H1 (cell line): ENCODE results near the gene ESYT2. TPM values are rescaled to one million over a fixed set of nuclear protein-coding genes. Genes with fewer than 3 reads are reported as not detected.

Experiments used
- CTCF ChIA-PET: fragments of 300-600 bp; sonication (Branson Sonifier 250); formaldehyde crosslinking; loops from one replicate; lab custom pipeline; 2021; ENCODE audit not compliant: partially characterized antibody; lab: Charles Lee
- POLR2A ChIA-PET: fragments of 300-600 bp; sonication (Branson Sonifier 250); formaldehyde crosslinking; loops from one replicate; lab custom pipeline; 2021; ENCODE audit warnings: inconsistent platforms; ENCODE audit not compliant: partially characterized antibody; lab: Charles Lee
- DNase-seq, 2 experiments: peaks; one replicate each; pipeline versions ENCODE4 v3.0.0 to v3.0.0-alpha.2; 2010 to 2022; ENCODE audit warnings: low spot score in 2 of 2, low read depth in 1 of 2, mixed read lengths in 1 of 2
- FAIRE-seq: peaks from 2 replicates; lab custom pipeline; 2011; peaks lifted over from hg19 to GRCh38; lab: Jason Lieb, UNC
- H2AFZ ChIP-seq: 2 replicates; pipeline ENCODE4 v1.8.1; 2012; ENCODE audit warnings: low read length, inconsistent platforms
- H2AK5ac ChIP-seq: 2 replicates; pipeline ENCODE4 v1.6.1; 2013; ENCODE audit warnings: low read depth, low read length
- H2BK120ac ChIP-seq: replicated peaks from 2 replicates; pipeline ENCODE3; 2013; ENCODE audit warnings: low read depth, low read length, inconsistent platforms
- H2BK12ac ChIP-seq: 2 replicates; pipeline ENCODE4 v1.6.1; 2013; ENCODE audit warnings: low read depth, low read length
- H2BK15ac ChIP-seq: 2 replicates; pipeline ENCODE4 v1.6.1; 2013; ENCODE audit warnings: low read length
- H2BK20ac ChIP-seq: 2 replicates; pipeline ENCODE4 v1.6.1; 2013; ENCODE audit warnings: low read length
- H2BK5ac ChIP-seq: 2 replicates; pipeline ENCODE4 v1.6.1; 2013; ENCODE audit warnings: low read depth, low read length
- H3K14ac ChIP-seq: 2 replicates; pipeline ENCODE4 v1.6.1; 2013; ENCODE audit warnings: inconsistent platforms; ENCODE audit not compliant: insufficient read length
- H3K18ac ChIP-seq: 2 replicates; pipeline ENCODE4 v1.6.1; 2013; ENCODE audit warnings: low read length; ENCODE audit errors: extremely low read depth
- H3K23ac ChIP-seq: 2 replicates; pipeline ENCODE4 v1.6.1; 2013; ENCODE audit warnings: inconsistent platforms; ENCODE audit not compliant: insufficient read length
- H3K23me2 ChIP-seq: 2 replicates; pipeline ENCODE4 v1.6.1; 2013; ENCODE audit warnings: low read depth, low read length
- H3K27ac ChIP-seq: 2 replicates; pipeline ENCODE4 v1.6.1; 2011; ENCODE audit warnings: low read depth, low read length, inconsistent platforms
- H3K27me3 ChIP-seq, 4 experiments: replicated peaks in 1 of 4; 1 replicate in 1 of 4; 2 replicates in 3 of 4; pipeline versions ENCODE4 v1.6.1 to v1.8.1; 2011 to 2013; ENCODE audit warnings: low read length in 3 of 4, mild to moderate bottlenecking in 3 of 4, inconsistent platforms in 2 of 4, mixed read lengths in 2 of 4, moderate library complexity in 1 of 4; ENCODE audit not compliant: control insufficient read depth in 3 of 4, insufficient read depth in 3 of 4; ENCODE audit errors: extremely low read depth in 1 of 4
- H3K36me3 ChIP-seq, 4 experiments: 2 replicates each; pipeline versions ENCODE4 v1.6.1 to v1.8.1; 2011 to 2013; ENCODE audit warnings: mild to moderate bottlenecking in 4 of 4, low read length in 3 of 4, moderate library complexity in 2 of 4, control low read depth in 1 of 4, inconsistent platforms in 1 of 4; ENCODE audit not compliant: insufficient read depth in 4 of 4, control insufficient read depth in 2 of 4
- H3K4ac ChIP-seq: replicated peaks from 2 replicates; pipeline ENCODE3; 2013; ENCODE audit warnings: low read length, low read depth, mixed read lengths, inconsistent platforms; ENCODE audit not compliant: insufficient read length
- H3K4me1 ChIP-seq, 4 experiments: replicated peaks in 1 of 4; 1 replicate in 1 of 4; 2 replicates in 3 of 4; pipeline versions ENCODE4 v1.6.1 to v1.8.1; 2011 to 2013; ENCODE audit warnings: low read length in 3 of 4, inconsistent platforms in 2 of 4, mixed read lengths in 1 of 4; ENCODE audit not compliant: insufficient read depth in 4 of 4, control insufficient read depth in 3 of 4
- H3K4me2 ChIP-seq, 2 experiments: 2 replicates each; pipeline versions ENCODE4 v1.6.1 to v1.8.1; 2011 to 2013; ENCODE audit warnings: low read depth in 2 of 2, low read length in 2 of 2, control low read depth in 1 of 2, inconsistent platforms in 1 of 2, mild to moderate bottlenecking in 1 of 2; ENCODE audit not compliant: insufficient read depth in 1 of 2
- H3K4me3 ChIP-seq, 4 experiments: fragments of 200-600, 300-600 bp in 1 of 4; sonication (generic), shearing (Covaris generic), sonication (Bioruptor Twin) in 1 of 4; 2 replicates each; pipeline versions ENCODE4 v1.5.1 to v1.8.1; 2011 to 2016; ENCODE audit warnings: low read length in 4 of 4, low read depth in 3 of 4, control low read depth in 2 of 4, inconsistent platforms in 2 of 4, mild to moderate bottlenecking in 2 of 4, mixed read lengths in 1 of 4, moderate library complexity in 1 of 4; ENCODE audit not compliant: insufficient read depth in 2 of 4; ENCODE audit errors: extremely low read depth in 1 of 4
- H3K56ac ChIP-seq: replicated peaks from 2 replicates; pipeline ENCODE3; 2013; ENCODE audit warnings: low read depth, mild to moderate bottlenecking, mixed read lengths, low read length, inconsistent platforms; ENCODE audit not compliant: insufficient read length
- H3K79me1 ChIP-seq: 2 replicates; pipeline ENCODE4 v1.6.1; 2013; ENCODE audit warnings: low read depth, low read length, control low read depth
- H3K79me2 ChIP-seq, 2 experiments: 2 replicates each; pipeline versions ENCODE4 v1.6.1 to v1.8.1; 2012 to 2013; ENCODE audit warnings: low read length in 2 of 2, mild to moderate bottlenecking in 2 of 2, inconsistent platforms in 1 of 2; ENCODE audit not compliant: insufficient read depth in 2 of 2, control insufficient read depth in 1 of 2
- H3K9ac ChIP-seq, 4 experiments: replicated peaks in 1 of 4; 1 replicate in 1 of 4; 2 replicates in 3 of 4; pipeline versions ENCODE4 v1.6.1 to v1.8.1; 2011 to 2013; ENCODE audit warnings: low read depth in 3 of 4, low read length in 3 of 4, control low read depth in 2 of 4, mild to moderate bottlenecking in 2 of 4, moderate library complexity in 2 of 4, inconsistent platforms in 1 of 4; ENCODE audit errors: extremely low read depth in 1 of 4
- H3K9me3 ChIP-seq, 2 experiments: 2 replicates each; pipeline versions ENCODE4 v1.6.1 to v1.8.1; 2012 to 2013; ENCODE audit warnings: mild to moderate bottlenecking in 2 of 2, moderate library complexity in 2 of 2, control low read depth in 1 of 2, inconsistent platforms in 1 of 2, low read depth in 1 of 2, low read length in 1 of 2, mixed read lengths in 1 of 2; ENCODE audit not compliant: insufficient read depth in 2 of 2
- H4K20me1 ChIP-seq, 2 experiments: replicated peaks in 1 of 2; 2 replicates each; pipeline versions ENCODE3 to v1.8.1; 2011 to 2013; ENCODE audit warnings: inconsistent platforms in 2 of 2, low read length in 2 of 2, mild to moderate bottlenecking in 1 of 2; ENCODE audit not compliant: insufficient read depth in 2 of 2, control insufficient read depth in 1 of 2
- H4K5ac ChIP-seq: 2 replicates; pipeline ENCODE4 v1.6.1; 2013; ENCODE audit warnings: low read length, low read depth, mixed read lengths, inconsistent platforms; ENCODE audit not compliant: insufficient read length
- H4K8ac ChIP-seq: 2 replicates; pipeline ENCODE4 v1.8.0; 2013; ENCODE audit warnings: mild to moderate bottlenecking, moderate library complexity, low read length, inconsistent platforms; ENCODE audit not compliant: insufficient read depth; ENCODE audit errors: extremely low read depth
- H4K91ac ChIP-seq: replicated peaks from 2 replicates; pipeline ENCODE3; 2013; ENCODE audit warnings: low read length, mixed read lengths, inconsistent platforms; ENCODE audit not compliant: insufficient read length
- EP300 ChIP-seq, 2 experiments: IDR thresholded peaks; 1 replicate in 1 of 2; 2 replicates in 1 of 2; pipeline ENCODE4 v1.6.1; 2011 to 2012; ENCODE audit warnings: low read depth in 2 of 2, low read length in 2 of 2, mild to moderate bottlenecking in 2 of 2, borderline replicate concordance in 1 of 2, inconsistent platforms in 1 of 2, moderate library complexity in 1 of 2
- HDAC6 ChIP-seq: IDR thresholded peaks from one replicate; pipeline ENCODE4 v1.7.1; 2012; ENCODE audit warnings: low read depth, mild to moderate bottlenecking, inconsistent platforms, low read length, moderate library complexity
- KDM4A ChIP-seq: IDR thresholded peaks from one replicate; pipeline ENCODE4 v1.7.1; 2012; ENCODE audit warnings: low read depth, mild to moderate bottlenecking, moderate library complexity, low read length, inconsistent platforms; ENCODE audit not compliant: severe bottlenecking
- NRF1 ChIP-seq: IDR thresholded peaks from 2 replicates; pipeline ENCODE4 v1.6.1; 2011; ENCODE audit warnings: mild to moderate bottlenecking, low read depth, low read length, improper control_type of control experiment
- POLR2AphosphoS5 ChIP-seq: IDR thresholded peaks from 2 replicates; pipeline ENCODE4 v1.6.1; 2011; ENCODE audit warnings: low read depth, low read length
- RNF2 ChIP-seq: fragments of 200-900, 300-1000 bp; sonication (generic); IDR thresholded peaks from 2 replicates; pipeline ENCODE4 v1.7.1; 2016; ENCODE audit warnings: borderline replicate concordance, low read depth, mild to moderate bottlenecking, antibody characterized with exemption, low read length; ENCODE audit not compliant: poor library complexity, severe bottlenecking; ENCODE audit errors: missing control alignments
- SIN3A ChIP-seq, 2 experiments: IDR thresholded peaks in 1 of 2; conservative IDR thresholded peaks in 1 of 2; 2 replicates each; pipeline ENCODE4 v1.6.1; 2011 to 2012; ENCODE audit warnings: low read length in 2 of 2, improper control_type of control experiment in 1 of 2, low read depth in 1 of 2, mild to moderate bottlenecking in 1 of 2
- SP4 ChIP-seq: IDR thresholded peaks from 2 replicates; pipeline ENCODE4 v1.6.1; 2012; ENCODE audit warnings: low read length, inconsistent platforms
- TAF1 ChIP-seq: IDR thresholded peaks from 2 replicates; pipeline ENCODE4 v1.6.1; 2011; ENCODE audit warnings: mild to moderate bottlenecking, low read depth, low read length
- TAF7 ChIP-seq: optimal IDR thresholded peaks from 2 replicates; pipeline ENCODE3; 2011; ENCODE audit warnings: low read depth, mild to moderate bottlenecking, inconsistent platforms, low read length, moderate library complexity, borderline replicate concordance
- TEAD4 ChIP-seq: IDR thresholded peaks from 2 replicates; pipeline ENCODE4 v1.6.1; 2012; ENCODE audit warnings: low read depth, low read length, inconsistent platforms, mixed read lengths
- WGBS, 2 experiments: shearing (Covaris generic) in 1 of 2; methylation state at CpG; one replicate each; pipeline versions ENCODE4 v1.1.6 to v1.1.7; 2013 to 2015; ENCODE audit warnings: low lambda C conversion rate in 2 of 2, mixed read lengths in 2 of 2, inconsistent platforms in 1 of 2, low coverage in 1 of 2, missing lambda C conversion rate in 1 of 2; ENCODE audit not compliant: insufficient replicate concordance in 2 of 2, insufficient coverage in 1 of 2, insufficient read length in 1 of 2; ENCODE audit errors: extremely low coverage in 1 of 2, missing lambda C conversion rate in 1 of 2; 5-methylcytosine and 5-hydroxymethylcytosine counted together
- polyA plus RNA-seq, 7 experiments: library from polyadenylated mRNA; depleted of rRNA in 3 of 7; stranded (reverse) in 5 of 7; unstranded in 2 of 7; fragments of >200 nt in 5 of 7; fragments of 200-250 nt in 2 of 7; gene quantifications; 1 replicate in 5 of 7; 2 replicates in 1 of 7; 4 replicates in 1 of 7; pipeline versions ENCODE4 v1.2.1 to v1.2.3, GENCODE V29; 2011 to 2013; ENCODE audit warnings: missing spikeins in 2 of 7, mixed read lengths in 2 of 7
- total RNA-seq: library from RNA; stranded (reverse); fragmentation: NEBNext Ultra II Directional; extraction: Animal tissue kit (Norgen Biotek cat#: 25700); gene quantifications from 2 replicates; pipeline ENCODE4 v1.2.1, GENCODE V29; 2021
- TF ChIP-seq, protein P1 (sequence below): IDR thresholded peaks from 2 replicates; pipeline ENCODE4 v1.6.1; 2012; ENCODE audit warnings: inconsistent platforms

Gene ESYT2
- total and polyA plus RNA-seq, 2 of the 8 experiments (the other 6 are each of a cell fraction or from before 2014, with no cell fraction given) = 27.0 to 37.5 TPM

DNA sequence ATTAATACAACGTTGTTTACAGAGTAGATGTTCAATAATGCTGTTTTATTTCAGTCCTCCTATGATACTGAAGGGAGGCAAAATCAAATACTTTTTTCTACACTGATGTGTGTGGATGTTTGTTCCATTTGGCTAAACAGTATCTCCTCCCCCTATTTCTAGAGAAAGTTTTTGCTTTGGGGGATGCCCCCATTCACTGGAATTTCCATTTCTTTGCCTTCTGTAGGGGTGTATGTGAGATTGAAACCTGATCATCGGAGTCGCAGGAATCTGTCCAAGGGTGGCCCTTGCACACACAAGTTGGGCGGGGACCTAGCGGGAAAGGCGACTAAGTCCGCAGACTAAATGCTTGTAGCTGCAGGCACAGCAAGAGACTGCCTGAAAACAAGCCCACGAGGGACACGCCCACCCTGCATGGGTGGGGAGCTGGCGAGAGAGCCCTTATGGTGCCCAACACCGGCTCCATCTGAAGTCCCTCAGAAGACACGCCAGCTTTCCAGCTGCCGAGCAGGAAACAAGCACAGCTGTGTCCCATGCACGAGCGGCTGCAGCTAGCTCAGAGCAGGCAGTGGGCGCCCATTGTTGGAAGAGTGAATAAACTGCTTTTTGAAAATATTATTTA is 58.0 kb downstream of the ESYT2 start:
- FAIRE-seq = no peak
- Histone ChIP-seq H3K23me2 (no peaks in the 10 kb centered on the region), H3K4ac (no peak overlapping the region), H4K20me1 (peaks cover 0 to 2% of the 10 kb centered on the region in 2 experiments), H3K9ac (no peak overlapping the region), H4K8ac (no peak overlapping the region; the same call in 1 of the 2 replicates), H2BK20ac (no peak overlapping the region), H3K9me3 (no peaks in the 10 kb centered on the region), H3K4me1 (no peaks in the 10 kb centered on the region; a peak in 1 of 7 replicates), H3K79me1 (no peaks in the 10 kb centered on the region; the same call in 1 of the 2 replicates), H3K36me3 (peaks cover 0 to 11% (median 2%) of the 10 kb centered on the region in 4 experiments; a peak in 3 of 8 replicates), H3K27me3 (no peaks in the 10 kb centered on the region), H2BK15ac (no peak overlapping the region), H4K91ac (no peak overlapping the region), H3K27ac (no peak overlapping the region), H3K4me2 (no peak overlapping the region), H3K14ac (no peak overlapping the region), H2BK5ac (no peak overlapping the region), H3K23ac (no peak overlapping the region), H2AFZ (no peak overlapping the region), H3K4me3 (no peak overlapping the region), H2AK5ac (no peak overlapping the region), H2BK12ac (no peak overlapping the region), H3K79me2 (no peaks in the 10 kb centered on the region), H3K56ac (no peak overlapping the region), H3K18ac (no peak overlapping the region), H4K5ac (no peak overlapping the region), H2BK120ac (no peak overlapping the region)
- ChIA-PET CTCF (interaction anchor here (0.7 to 1.5 kb wide), 6 partner anchors 9 to 82 kb away, joined by 3 to 4 read pairs (median 3); no protein-coding TSS in a partner anchor), POLR2A (interaction anchor here (1.2 kb wide), 1 partner anchor 75 kb away, joined by 3 read pairs; no protein-coding TSS in a partner anchor)
- 94% methylated on average over 16 of the region's 16 CpGs; no CpG with 5 or more reads in 1 of the 2 experiments for WGBS, 2 experiments
- TF ChIP-seq TEAD4 (no peak), NRF1 (no peak), KDM4A (no peak), SIN3A (conservative IDR thresholded peaks at IDR 0.05 in 1 of 2, IDR thresholded peaks at IDR 0.05 in 1 of 2; ENCODE audit: low read depth in 1 of 2, low read length in 2 of 2) (no peak), TAF1 (no peak), TAF7 (no peak), SP4 (no peak), POLR2AphosphoS5 (no peak), EP300 (IDR thresholded peaks at IDR 0.05; ENCODE audit: borderline replicate concordance in 1 of 2, low read depth in 2 of 2, low read length in 2 of 2) (no peak), HDAC6 (no peak), RNF2 (no peak)
- TF ChIP-seq, protein P1, sequence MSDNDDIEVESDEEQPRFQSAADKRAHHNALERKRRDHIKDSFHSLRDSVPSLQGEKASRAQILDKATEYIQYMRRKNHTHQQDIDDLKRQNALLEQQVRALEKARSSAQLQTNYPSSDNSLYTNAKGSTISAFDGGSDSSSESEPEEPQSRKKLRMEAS = no peak
- no peak for DNase-seq
